OCI-LY3 (cell line): ENCODE results near the gene TNRC6C.

Experiments used
- CTCF ChIP-seq: fragments of 200-600, 300-600 bp; sonication (generic); IDR thresholded peaks from 2 replicates; pipeline ENCODE4 v1.5.1; 2014; ENCODE audit warnings: antibody characterized with exemption, low read length, low read depth
- EZH2phosphoT487 ChIP-seq: fragments of 200-600 bp; shearing (Covaris generic); IDR thresholded peaks from 2 replicates; pipeline ENCODE4 v1.6.1; 2018; ENCODE audit warnings: antibody characterized with exemption, mixed run types, low read depth

DNA sequence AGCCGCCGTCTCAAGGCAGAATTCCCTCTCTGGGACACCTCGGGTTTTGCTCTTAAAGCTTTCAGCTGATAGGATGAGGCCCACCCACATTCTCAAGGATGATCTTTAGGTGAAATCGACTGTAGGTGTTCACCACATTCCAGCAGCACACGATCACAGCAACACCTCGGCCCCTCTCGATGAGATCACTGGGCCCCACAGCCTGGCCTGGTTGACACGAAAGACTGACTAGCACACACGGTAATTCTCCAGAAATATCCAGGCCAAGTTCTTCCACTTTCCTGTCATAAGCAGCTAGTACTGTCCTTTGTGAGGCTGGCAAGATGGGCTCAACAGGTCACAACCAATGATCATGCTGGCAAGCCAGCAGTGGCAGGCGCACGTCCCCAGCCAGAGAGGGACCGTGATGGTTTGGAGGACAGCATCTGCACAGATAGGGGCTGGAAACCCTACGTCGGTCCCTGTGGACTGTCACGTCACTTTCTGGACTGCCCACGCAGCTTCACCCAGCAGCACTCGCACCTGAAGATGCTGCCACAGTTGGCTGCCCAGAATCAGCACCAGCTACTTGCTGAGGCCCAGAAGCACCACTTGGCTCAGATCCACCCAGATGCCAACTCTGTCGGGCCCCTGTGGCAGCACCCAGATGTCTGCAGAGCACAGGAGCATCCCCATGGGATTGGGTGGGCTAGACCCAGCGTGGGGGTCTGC is 152.7 kb downstream of the TNRC6C start:
- TF ChIP-seq CTCF (no peak), EZH2phosphoT487 (no peak)
